Fibroblast of villous mesenchyme (primary cell): ENCODE results near the gene KCNMB2. TPM values are rescaled to one million over a fixed set of nuclear protein-coding genes. Genes with fewer than 3 reads are reported as not detected.

Source experiments
- DNase-seq: peaks from one replicate; pipeline ENCODE4 v3.0.0-alpha.2; 2010; ENCODE audit warnings: low read depth
- H3K4me3 ChIP-seq: 2 replicates; pipeline ENCODE4 v1.5.1; 2011; ENCODE audit warnings: low read depth, mild to moderate bottlenecking, low read length
- CTCF ChIP-seq: IDR thresholded peaks from 2 replicates; pipeline ENCODE4 v1.5.1; 2012; ENCODE audit warnings: low read depth, mild to moderate bottlenecking, low read length; ENCODE audit not compliant: insufficient read depth
- total RNA-seq: library from RNA; depleted of rRNA; stranded (reverse); fragments of >200 nt; gene quantifications from 2 replicates; pipeline ENCODE4 v1.2.3, GENCODE V29; 2012

Gene KCNMB2
- total RNA-seq, 1 donor = not detected

DNA sequence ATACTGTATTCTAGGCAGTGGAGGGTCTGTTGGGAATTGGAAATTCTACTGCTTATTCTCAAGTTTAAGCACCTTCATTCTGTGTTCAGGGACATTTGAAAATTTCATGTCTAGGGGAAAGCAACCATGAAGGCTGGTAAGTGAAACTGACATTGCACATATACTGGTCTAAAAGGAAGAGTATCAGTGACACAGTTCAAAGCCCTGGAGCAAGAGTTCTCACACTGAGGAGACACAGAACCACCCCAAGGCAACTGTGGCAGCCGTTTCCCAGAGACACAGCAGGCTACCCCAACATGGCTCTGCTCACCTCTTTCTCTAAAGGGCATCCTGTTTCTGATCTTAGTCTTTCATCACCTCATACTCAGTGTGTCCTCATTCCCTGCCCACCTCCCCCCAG is 67.5 kb downstream of the KCNMB2 start:
- TF ChIP-seq CTCF = no peak
- no peak overlapping the region for H3K4me3 ChIP-seq
- no peak for DNase-seq

GRCh38 chr3:178618197-178618596 is 82.0 kb downstream of the KCNMB2 start:
- TF ChIP-seq CTCF = no peak
- no peak overlapping the region for H3K4me3 ChIP-seq
- peak; percentile 87 for DNase-seq

DNA sequence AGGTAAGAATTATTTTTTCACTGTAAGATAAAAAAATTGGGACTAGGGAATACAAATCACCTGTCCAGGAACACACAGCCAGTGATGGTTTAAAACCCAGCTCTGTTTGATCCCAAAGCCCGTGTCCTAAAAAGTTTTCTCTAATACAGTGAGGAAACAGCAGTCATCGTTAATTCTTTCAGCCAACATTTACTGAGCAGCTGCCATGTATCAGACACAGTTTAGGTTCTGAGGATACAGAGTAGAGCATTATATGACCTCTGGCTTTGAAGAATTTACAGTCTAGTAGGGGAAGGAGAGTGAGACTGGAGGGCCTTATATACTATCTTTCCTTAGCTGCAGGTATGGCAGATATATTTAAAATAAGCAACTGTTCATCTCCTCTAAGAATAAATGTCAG is 82.7 kb downstream of the KCNMB2 start:
- peak; percentile 54 for DNase-seq
- no peak for TF ChIP-seq CTCF
- no peak overlapping the region for H3K4me3 ChIP-seq

DNA sequence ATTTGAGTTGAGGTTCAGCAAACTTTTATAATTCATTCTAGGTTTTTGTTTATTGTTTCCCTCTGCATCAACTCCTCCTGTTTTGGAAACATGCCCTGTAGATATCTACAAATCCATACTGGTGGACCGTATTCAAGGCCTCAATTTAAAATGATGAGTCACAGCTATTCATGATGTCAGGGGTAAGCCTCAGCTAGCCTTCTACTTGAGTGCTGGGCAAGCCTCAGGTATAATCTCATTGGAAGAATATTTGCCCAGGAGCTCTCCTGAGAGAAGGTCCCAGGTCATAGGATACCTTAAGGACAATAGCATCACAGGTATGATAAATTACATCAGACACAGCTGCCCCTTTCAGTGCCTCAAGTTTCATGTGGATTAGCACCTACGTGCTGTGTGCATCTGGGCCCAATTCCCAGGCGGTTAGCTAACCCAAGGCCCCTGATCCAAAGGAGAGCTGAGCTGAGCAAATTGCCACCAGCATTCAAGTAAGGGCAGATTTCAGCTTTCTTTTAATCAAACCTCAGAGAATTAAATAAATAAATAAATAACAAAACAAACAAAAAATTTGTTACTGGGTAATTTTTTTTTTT is 87.5 kb downstream of the KCNMB2 start:
- peak; percentile 9 for DNase-seq
- no peak overlapping the region for H3K4me3 ChIP-seq
- TF ChIP-seq CTCF = no peak

DNA sequence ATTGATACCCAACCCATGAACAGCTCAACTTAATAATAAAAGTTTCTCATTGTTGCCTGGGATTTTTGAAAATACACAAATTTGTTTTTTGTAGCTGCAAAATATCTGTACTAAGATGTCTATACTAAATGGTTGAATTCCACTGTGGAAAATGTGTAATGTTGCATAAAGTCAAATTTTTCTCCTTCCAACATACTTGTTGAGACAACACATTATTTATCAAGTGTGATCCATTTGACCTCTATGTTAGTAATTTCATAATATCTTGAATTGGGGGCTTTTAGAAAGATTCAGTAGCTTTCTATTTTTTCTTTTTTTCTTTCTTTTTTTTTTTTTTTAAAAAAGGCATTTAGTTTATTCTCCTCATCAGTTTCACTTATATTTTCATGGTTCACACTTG is 88.0 kb downstream of the KCNMB2 start:
- TF ChIP-seq CTCF = no peak
- no peak overlapping the region for H3K4me3 ChIP-seq
- no peak for DNase-seq

GRCh38 chr3:178625053-178625600 is 88.9 kb downstream of the KCNMB2 start:
- H3K4me3 ChIP-seq = no peak overlapping the region
- DNase-seq = no peak
- no peak for TF ChIP-seq CTCF

DNA sequence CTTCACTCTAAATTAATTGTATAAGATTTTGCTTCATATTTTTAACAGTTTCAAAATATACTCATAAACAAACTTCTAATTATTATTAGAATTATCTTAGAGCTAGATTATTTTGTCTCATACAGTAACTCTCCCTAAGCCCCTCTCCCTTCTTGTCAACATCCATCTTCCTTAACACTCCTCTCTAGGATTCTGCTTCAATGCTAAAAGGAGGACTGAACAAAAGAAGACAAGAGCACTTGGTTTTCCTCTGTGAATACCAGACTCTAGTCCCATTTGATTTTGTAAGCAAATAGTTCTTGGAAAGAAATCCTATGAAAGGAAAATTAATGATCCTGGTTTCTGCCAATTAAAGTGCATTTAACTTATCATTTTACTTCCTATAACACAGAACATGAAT is 91.8 kb downstream of the KCNMB2 start:
- H3K4me3 ChIP-seq = no peak overlapping the region
- no peak for TF ChIP-seq CTCF
- no peak for DNase-seq
